Activated CD4-positive, alpha-beta T cell treated with anti-CD3 and anti-CD28 coated beads, Interleukin-2, amount 10 ng/mL, durations not matched to agents 7 days and 5 days (primary cell): ENCODE results near the gene DDRGK1. TPM values are rescaled to one million over a fixed set of nuclear protein-coding genes. Genes with fewer than 3 reads are reported as not detected.

Experiments
- total RNA-seq, 2 experiments: library from RNA; stranded (reverse); gene quantifications; one replicate each; pipeline ENCODE4 v1.2.3, GENCODE V29; 2021

Gene DDRGK1
- total RNA-seq, 2 experiments from 2014 or later: 46.5 to 58.9 TPM

Other genes with a start within 250 kb of the DDRGK1 start
- 1 to 10 TPM; 1.2 to 2.0 TPM for gene GNRH2, start 161.1 kb downstream of the DDRGK1 start, total RNA-seq
- gene MRPS26, start 158.6 kb downstream of the DDRGK1 start, total RNA-seq: 10 to 100 TPM; 30.6 to 37.2 TPM
- gene OXT, start 133.1 kb downstream of the DDRGK1 start, total RNA-seq: not detected
- gene AVP, start 120.0 kb downstream of the DDRGK1 start, total RNA-seq: not detected
- 10 to 100 TPM; 22.2 to 24.4 TPM for gene FASTKD5, start 44.8 kb downstream of the DDRGK1 start, total RNA-seq
- 1 to 10 TPM; 8.5 to 9.0 TPM for gene UBOX5, start 44.8 kb downstream of the DDRGK1 start, total RNA-seq
- under 1 TPM; 0.62 to 0.65 TPM for gene LZTS3, start 31.1 kb downstream of the DDRGK1 start, total RNA-seq
- 10 to 100 TPM; 52.1 to 72.7 TPM for gene ITPA, start 4.8 kb upstream of the DDRGK1 start, total RNA-seq
- under 1 TPM; 0.50 to 0.77 TPM for gene SLC4A11, start 34.5 kb upstream of the DDRGK1 start, total RNA-seq
- gene DNAAF9, start 203.0 kb upstream of the DDRGK1 start, total RNA-seq: 1 to 10 TPM; 1.9 to 2.4 TPM